Measurements from ENCODE around the gene GPR50.
A peak's percentile ranks its signal among the peaks of the same experiment; 100 is the strongest.

The GPR50 gene

DNA sequence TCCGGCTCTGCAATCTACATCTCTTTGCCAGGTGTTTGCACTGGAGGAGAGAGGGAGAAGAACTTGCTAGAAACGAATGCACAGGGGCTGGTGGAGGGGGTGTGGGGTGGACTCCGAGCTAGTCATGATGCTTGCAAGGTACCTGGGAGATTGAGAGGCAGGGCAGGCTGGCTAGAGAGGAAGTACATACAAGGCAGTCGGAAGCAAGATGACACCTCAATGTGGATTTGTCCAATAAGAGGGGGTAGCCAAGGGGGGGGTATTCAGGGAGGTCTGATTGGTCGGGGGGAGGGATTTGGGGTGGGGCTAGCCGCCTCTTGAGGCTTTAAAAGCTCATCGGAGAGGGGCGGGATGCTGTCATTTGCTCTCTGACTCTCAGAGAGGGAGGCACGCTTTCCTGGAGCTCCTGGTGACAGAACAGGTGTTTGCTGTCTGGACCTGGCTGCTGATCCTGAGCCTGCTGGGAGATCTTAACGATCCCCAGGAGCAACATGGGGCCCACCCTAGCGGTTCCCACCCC is at the start of gene GPR50:
TSS of gene GPR50 (plus strand) at position 354 of the 520 bp plus-strand sequence. CDS start at position 492, 138 bp downstream.
- DNase-seq = no peak

DNA sequence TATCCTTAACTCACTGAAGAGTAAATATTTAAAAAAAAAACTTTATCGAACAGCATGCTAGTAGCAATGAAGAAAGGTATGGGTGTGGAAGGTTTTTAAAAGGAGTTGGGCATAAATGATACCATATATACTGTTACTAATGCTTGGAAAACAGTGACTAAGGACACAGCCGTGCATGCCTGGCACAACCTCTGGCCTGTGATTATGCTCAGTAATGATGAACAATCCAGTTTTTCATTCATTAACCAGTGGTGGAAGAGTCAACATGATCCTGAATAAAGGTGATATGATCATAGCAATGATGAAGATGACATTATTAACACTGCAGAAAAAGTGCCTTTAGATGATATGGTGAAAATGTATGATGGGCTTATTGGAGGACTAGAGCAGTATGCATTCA is 43.9 kb upstream of the GPR50 start:
- DNase-seq = no peak

GRCh38 chrX:151151665-151152267 is 24.6 kb upstream of the GPR50 start:
- peak in 1 of 2 experiments; percentile 27 for DNase-seq

- DNase-seq = no peak
These were observed 23.3 kb upstream of the GPR50 start for GRCh38 chrX:151153086-151153485.

DNA sequence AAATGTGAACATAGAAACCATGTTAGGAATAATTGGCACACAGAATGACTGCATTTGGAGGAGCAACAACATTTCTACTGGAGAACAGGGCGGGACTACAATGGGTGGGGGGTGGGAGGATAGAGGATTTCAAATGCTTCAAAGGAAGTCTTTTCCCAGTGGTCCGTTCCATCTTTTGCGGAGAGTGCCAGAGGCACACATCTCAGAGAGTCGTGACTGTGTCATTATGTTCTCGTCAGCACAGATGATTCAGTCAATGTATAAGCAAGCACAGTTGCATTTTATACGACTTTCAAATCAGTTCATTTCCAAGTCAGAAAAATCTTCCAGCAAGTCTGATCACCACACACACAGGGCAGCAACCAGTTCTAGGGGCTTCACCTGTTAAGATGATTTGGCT is 22.7 kb upstream of the GPR50 start:
- DNase-seq = no peak

DNA sequence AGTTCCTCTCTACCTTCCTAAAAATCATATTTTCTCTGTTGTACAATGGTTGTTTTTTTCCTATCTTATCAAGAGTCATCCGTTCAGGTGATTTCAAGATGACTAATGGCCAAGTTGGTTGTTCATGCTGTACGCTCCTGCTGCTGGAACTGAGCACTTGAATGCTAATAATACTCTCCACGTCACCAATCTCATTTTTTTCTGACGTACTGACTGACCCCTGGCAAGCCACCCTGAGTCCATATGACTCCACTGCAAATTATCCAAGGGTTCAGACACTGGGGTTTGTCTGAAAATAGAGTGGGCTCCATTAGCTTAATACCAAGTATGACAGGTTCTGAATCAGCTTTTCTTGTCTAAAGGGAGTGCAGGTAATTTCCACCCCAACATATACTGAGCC is 21.1 kb upstream of the GPR50 start:
- DNase-seq = no peak

DNA sequence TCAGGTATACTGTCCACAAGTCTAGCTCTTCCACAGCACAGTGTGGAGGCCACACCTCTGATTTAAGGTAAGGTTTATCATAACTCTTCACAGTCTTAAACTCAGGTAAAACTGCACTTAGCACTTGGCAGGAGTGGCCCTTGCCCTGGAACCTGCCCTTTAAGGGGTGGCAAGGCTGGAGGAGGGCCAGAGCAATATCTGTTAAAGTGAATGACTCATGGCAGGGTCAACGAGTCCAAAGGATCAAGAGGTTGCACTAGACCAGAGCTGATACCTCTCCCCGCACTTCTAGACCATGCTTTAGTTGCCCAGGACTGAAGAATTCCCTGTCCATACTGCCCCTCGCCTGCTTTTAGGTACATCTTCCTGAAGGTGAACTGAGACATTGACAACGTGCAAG is 14.7 kb upstream of the GPR50 start:
- DNase-seq = no peak

- DNase-seq = no peak
These were observed 8.5 kb upstream of the GPR50 start for GRCh38 chrX:151167791-151168345.

DNA sequence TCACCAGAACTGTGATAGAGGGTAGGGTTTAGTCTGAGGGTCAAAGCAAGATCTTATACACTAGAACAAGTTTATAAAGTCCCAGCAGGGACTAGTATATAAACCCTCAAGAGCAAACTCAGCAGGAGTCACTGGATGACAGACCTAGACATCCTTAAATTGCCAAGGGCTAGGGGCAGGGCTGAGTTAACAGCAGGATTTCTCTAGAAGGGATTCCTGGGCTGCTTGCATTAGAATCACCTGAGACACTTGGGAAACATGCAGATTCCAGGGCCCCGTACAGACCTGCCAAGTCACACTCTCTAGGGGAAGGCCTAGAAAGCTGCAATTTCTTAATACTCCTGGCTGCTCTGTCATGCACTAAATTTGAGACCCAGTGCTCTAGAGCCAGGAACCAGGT is 6.6 kb upstream of the GPR50 start:
- no peak for DNase-seq

DNA sequence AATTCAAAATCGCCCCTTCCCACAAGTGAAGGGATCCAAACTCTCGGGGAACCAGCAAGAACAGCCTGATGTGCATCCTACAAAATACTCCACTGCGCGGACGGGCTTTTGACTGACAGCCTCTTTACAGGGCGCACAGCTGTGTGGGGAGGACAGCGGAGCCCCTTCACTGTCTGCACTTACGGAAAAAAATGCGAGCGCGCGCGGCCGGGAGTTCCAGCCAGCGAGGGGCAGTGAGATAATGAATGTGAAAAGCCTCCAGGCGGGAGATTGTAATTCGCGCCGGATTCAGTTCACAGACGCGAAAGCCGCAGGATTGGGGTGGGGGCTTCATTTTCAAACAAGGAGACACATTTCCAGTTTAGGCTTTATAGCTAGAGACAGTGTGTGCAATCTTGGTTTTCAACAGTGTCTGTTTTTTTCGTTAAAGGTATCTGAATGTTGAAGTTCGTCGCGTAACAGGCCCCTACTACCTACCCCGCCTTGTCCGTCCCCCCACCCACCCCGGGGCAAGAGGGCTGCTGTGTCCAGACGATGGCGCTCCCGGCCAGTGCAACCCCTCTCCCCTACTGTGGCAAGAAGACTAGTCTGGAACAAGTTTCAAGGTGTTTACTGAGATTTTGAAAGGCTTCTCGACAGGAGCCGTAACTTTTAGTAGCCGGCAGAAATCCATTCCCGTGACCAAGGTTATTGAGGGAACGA is 1.7 kb upstream of the GPR50 start:
- no peak for DNase-seq

DNA sequence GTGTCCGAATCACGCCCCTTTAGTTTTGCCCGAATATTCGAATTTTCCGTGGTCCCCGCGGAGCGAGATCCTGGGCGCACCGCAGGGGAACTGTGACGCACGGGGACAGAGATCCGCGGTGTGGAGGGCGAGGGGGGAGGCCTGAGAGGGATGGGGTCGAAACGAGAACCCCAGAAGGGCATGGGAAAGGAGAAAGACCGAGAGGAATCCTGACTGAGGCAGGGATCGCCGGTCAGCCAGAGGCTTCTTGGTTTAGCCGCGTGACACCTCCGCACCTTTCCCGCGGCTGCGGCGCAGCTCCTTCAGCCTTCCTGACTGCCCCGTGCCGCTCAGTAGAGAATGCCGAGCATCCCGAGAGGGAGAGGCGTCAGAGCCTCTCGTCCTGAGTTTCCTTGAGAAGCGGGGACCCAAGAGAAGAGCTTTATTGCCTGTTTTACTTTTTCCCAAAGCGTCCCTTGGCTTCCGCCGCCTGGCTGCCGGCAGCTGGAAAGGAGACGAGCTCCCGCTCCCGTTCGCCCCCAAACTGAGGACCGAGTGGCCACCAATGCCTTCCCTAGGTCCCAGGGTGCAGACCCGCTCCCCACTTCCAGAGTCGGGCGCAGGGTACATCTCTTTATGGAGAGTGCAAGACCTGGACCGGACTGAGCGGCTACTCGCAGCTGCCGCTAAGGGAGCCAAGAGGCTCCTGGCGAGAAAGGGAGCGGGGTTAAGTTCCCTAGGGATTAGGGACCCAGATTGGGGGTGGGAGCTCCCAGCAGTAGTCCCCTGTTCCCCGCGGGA is 911 bp upstream of the GPR50 start:
- DNase-seq = no peak

DNA sequence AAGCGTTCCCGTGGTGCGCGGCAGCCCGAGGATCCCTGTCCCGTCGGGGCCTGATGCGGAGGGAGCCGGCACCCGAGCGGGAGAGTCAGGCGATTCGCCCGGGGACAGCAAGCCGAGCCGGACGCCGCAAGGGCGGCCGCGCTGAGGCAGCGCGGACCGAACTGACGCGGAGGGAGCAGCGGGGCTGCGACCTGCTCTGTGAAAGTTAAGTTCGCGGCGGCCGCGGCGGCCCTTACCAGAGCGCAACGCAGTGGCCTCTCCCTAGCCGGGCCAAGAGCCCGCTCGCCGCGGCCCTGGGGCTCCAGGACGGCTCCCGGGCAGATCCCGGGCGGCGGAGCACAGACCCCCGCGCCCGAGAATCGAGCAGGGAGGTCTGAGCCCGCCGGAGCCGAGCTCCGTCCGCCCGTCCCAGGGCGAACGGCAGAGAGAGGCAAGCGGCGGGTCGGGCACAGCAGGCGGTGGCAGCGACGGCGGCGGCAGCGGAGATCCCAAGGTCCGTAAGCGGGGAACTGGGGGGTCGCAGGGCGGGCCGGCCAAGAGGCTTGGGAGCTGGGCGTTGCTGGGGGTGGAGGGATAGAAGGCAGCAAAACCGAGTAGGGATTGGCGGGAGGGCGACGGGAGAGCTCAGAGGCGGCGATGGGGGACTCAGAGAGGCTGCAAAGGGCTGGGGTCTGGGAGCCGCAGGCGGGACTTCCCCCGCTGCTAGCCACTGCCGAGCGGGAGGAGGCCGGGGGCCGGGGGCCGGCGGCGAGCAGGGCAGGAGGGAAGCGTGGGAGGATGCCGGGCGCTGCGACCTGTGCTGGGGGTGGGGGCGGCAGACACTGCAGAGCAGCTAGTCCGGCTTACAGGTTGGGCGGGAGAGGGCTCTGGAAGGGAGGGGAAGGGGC is 1.0 kb downstream of the GPR50 start:
- DNase-seq = no peak

DNA sequence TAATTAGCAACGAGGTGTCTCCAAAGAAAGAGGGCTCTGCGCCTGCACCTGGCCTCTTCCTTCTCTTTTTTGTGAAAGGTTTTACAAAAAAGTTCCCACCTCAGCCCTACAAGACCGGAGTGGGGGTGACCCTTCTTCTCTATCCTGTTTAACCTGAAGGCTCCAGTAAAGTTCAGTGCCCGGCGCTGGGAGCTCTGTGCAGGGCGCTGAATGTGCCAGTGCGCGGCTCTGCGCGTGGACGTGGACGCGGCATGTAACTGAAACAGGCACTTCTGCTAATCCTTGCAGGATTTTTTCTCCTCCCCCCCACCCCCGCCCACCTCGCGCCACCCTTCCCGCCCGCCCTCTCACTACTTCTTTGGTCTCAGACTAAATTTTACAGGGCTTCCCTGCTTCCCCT is 2.4 kb downstream of the GPR50 start:
- no peak for DNase-seq

DNA sequence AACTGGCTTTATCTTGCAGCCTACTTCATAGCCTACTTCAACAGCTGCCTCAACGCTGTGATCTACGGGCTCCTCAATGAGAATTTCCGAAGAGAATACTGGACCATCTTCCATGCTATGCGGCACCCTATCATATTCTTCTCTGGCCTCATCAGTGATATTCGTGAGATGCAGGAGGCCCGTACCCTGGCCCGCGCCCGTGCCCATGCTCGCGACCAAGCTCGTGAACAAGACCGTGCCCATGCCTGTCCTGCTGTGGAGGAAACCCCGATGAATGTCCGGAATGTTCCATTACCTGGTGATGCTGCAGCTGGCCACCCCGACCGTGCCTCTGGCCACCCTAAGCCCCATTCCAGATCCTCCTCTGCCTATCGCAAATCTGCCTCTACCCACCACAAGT is 4.0 kb downstream of the GPR50 start:
- no peak for DNase-seq

DNA sequence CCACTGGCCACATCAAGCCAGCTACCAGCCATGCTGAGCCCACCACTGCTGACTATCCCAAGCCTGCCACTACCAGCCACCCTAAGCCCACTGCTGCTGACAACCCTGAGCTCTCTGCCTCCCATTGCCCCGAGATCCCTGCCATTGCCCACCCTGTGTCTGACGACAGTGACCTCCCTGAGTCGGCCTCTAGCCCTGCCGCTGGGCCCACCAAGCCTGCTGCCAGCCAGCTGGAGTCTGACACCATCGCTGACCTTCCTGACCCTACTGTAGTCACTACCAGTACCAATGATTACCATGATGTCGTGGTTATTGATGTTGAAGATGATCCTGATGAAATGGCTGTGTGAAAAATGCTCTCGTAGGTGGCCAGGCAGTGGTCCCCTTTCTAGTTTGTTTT is 4.7 kb downstream of the GPR50 start:
- no peak for DNase-seq

DNA sequence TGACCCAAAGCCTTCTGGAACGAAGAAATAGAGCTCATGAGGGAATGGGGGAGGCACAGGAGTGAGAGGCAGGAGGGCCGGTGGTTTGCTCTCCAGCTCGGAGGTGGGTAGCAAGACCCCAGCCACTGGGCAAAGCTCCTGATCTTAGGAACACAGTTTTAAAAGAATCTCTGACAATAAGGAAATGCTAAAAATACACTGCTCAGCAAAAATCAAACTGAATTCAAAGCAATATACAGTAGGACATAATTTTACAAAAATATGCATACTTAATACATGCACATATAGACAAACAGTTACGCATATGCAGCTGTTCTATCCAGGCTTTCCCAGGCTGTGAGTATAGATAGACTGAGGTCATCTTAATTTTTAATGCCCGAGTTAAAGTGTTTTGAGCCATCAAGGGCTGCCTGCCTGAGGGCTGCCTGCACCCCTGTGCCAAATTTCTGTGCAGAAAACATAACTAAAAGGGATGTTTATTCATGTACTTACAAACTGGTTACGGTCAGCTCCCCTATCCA is 6.9 kb downstream of the GPR50 start:
- DNase-seq = no peak

GRCh38 chrX:151183912-151184565 is 7.7 kb downstream of the GPR50 start:
- no peak for DNase-seq

GRCh38 chrX:151184705-151185104 is 8.3 kb downstream of the GPR50 start:
- DNase-seq = no peak

- DNase-seq = no peak
These were observed 30.5 kb downstream of the GPR50 start for GRCh38 chrX:151206871-151207270.

- DNase-seq = no peak
These were observed 49.5 kb downstream of the GPR50 start for GRCh38 chrX:151225843-151226242.

- no peak for DNase-seq
These were observed 50.6 kb downstream of the GPR50 start for GRCh38 chrX:151226941-151227340.

GRCh38 chrX:151227627-151228026 is 51.2 kb downstream of the GPR50 start:
- DNase-seq = no peak
